CD4-positive, alpha-beta T cell (primary cell): ENCODE data around the gene TUBA3E. TPM values are rescaled to one million over a fixed set of nuclear protein-coding genes. Genes with fewer than 3 reads are reported as not detected.
"Not testable (repeated sequence)": the region's sequence is repeated elsewhere in the genome, so short reads cannot be mapped to it uniquely, and the experiment has no call there.

Experiments
- ATAC-seq: fragments of 200-7000 bp; cut with Tn5 transposase; one replicate; pipeline ENCODE4 v1.10.0; 2022; ENCODE audit warnings: mild to moderate bottlenecking; ENCODE audit not compliant: poor library complexity
- CTCF ChIA-PET: fragments of 350-600 bp; sonication (Branson Sonifier 250); formaldehyde crosslinking; loops from one replicate; lab custom pipeline; 2021; ENCODE audit warnings: antibody characterized with exemption, inconsistent platforms; lab: Charles Lee
- POLR2A ChIA-PET: fragments of 350-600 bp; sonication (Branson Sonifier 250); formaldehyde crosslinking; loops from one replicate; lab custom pipeline; 2021; ENCODE audit warnings: antibody characterized with exemption, inconsistent platforms; lab: Charles Lee
- DNase-seq, 14 experiments: peaks; one replicate each; pipeline ENCODE4 v3.0.0-alpha.2; 2013 to 2020; ENCODE audit warnings: mixed read lengths in 2 of 14
- H3K27ac ChIP-seq, 2 donors: one replicate each; pipeline versions ENCODE4 v1.5.1 to v1.7.0; 2013; ENCODE audit warnings: low read length in 2 of 2, low read depth in 1 of 2, mild to moderate bottlenecking in 1 of 2
- H3K27me3 ChIP-seq, 2 experiments: 1 replicate in 1 of 2; 2 replicates in 1 of 2; pipeline versions ENCODE4 v1.6.1 to v1.7.0; 2013; ENCODE audit warnings: low read length in 2 of 2, control low read depth in 1 of 2, mild to moderate bottlenecking in 1 of 2, moderate library complexity in 1 of 2; ENCODE audit not compliant: insufficient read depth in 2 of 2, control insufficient read depth in 1 of 2
- H3K36me3 ChIP-seq: one replicate; pipeline ENCODE4 v1.6.1; 2013; ENCODE audit warnings: low read length, control low read depth; ENCODE audit not compliant: insufficient read depth
- H3K4me1 ChIP-seq: one replicate; pipeline ENCODE4 v1.6.1; 2013; ENCODE audit warnings: low read length, control low read depth; ENCODE audit not compliant: insufficient read depth
- H3K4me3 ChIP-seq: one replicate; pipeline ENCODE4 v1.5.1; 2013; ENCODE audit warnings: mild to moderate bottlenecking, low read length, moderate library complexity
- H3K9me3 ChIP-seq, 2 experiments: 1 replicate in 1 of 2; 2 replicates in 1 of 2; pipeline versions ENCODE4 v1.6.1 to v1.7.0; 2013; ENCODE audit warnings: low read length in 2 of 2, mild to moderate bottlenecking in 2 of 2, control low read depth in 1 of 2, moderate library complexity in 1 of 2; ENCODE audit not compliant: control insufficient read depth in 1 of 2, insufficient read depth in 1 of 2
- H3K27ac Mint-ChIP-seq: one replicate; pipeline ENCODE4 v1.8.0; 2020; ENCODE audit warnings: mixed read lengths
- H3K27me3 Mint-ChIP-seq: one replicate; pipeline ENCODE4 v1.8.0; 2021; ENCODE audit warnings: mixed read lengths
- H3K36me3 Mint-ChIP-seq: one replicate; pipeline ENCODE4 v1.8.0; 2021; ENCODE audit warnings: low read depth, mixed read lengths
- H3K4me1 Mint-ChIP-seq: one replicate; pipeline ENCODE4 v1.8.0; 2021; ENCODE audit warnings: low read depth, mixed read lengths
- H3K4me3 Mint-ChIP-seq: one replicate; pipeline ENCODE4 v1.8.0; 2020; ENCODE audit warnings: mild to moderate bottlenecking, mixed read lengths
- H3K9me3 Mint-ChIP-seq: one replicate; pipeline ENCODE4 v1.8.0; 2020; ENCODE audit warnings: mixed read lengths
- CTCF ChIP-seq: fragments of 200-600 bp; IDR thresholded peaks from one replicate; pipeline ENCODE4 v1.8.0; 2022; ENCODE audit warnings: antibody characterized with exemption, mild to moderate bottlenecking
- intact Hi-C, 2 experiments: fragments of 100-400 bp; cut with DNase I in 1 of 2; cut with micrococcal nuclease in 1 of 2; formaldehyde crosslinking; loops; one replicate each; pipeline versions ENCODE4 v1.15.1 to v1.9.0; 2023 to 2025; cut with DNase I, micrococcal nuclease
- total RNA-seq, 174 experiments: library from RNA in 2 of 174; stranded (reverse) in 2 of 174; gene quantifications; one replicate each; pipeline ENCODE4 v1.2.3 and lab custom pipeline; 2021 to 2026

TUBA3E gene
- total RNA-seq, 2 experiments from 2014 or later: not detected

- H3K9me3 Mint-ChIP-seq: no peaks in the 10 kb centered on the region
- TF ChIP-seq CTCF: no peak
- no peaks in the 10 kb centered on the region for H3K4me1 Mint-ChIP-seq
- POLR2A ChIA-PET: no interaction called here
- no peak overlapping the region for H3K27ac Mint-ChIP-seq
- H3K4me3 ChIP-seq: no peak overlapping the region
- no peaks in the 10 kb centered on the region for H3K9me3 ChIP-seq
- no peaks in the 10 kb centered on the region for H3K27me3 ChIP-seq
- H3K27ac ChIP-seq: no peak overlapping the region
- CTCF ChIA-PET: no interaction called here
- H3K27me3 Mint-ChIP-seq: no peaks in the 10 kb centered on the region
- H3K4me1 ChIP-seq: no peaks in the 10 kb centered on the region
- peaks cover 76% of the 10 kb centered on the region for H3K36me3 Mint-ChIP-seq
- intact Hi-C loops: no loop called here
- H3K4me3 Mint-ChIP-seq: no peak overlapping the region
- H3K36me3 ChIP-seq: peaks cover 53% of the 10 kb centered on the region
- ATAC-seq (no peak), DNase-seq (no peak)
These were observed 35.3 kb downstream of the TUBA3E start for GRCh38 chr2:130162968-130163367.

- H3K9me3 Mint-ChIP-seq, DNase-seq, ATAC-seq, H3K4me3 ChIP-seq, H3K4me3 Mint-ChIP-seq, H3K27me3 Mint-ChIP-seq, H3K4me1 Mint-ChIP-seq, POLR2A ChIA-PET, H3K27ac Mint-ChIP-seq, H3K27ac ChIP-seq, CTCF ChIA-PET, H3K4me1 ChIP-seq, H3K27me3 ChIP-seq, H3K9me3 ChIP-seq, intact Hi-C loops: not testable (repeated sequence)
- peaks cover 52% of the 10 kb centered on the region for H3K36me3 ChIP-seq
- peaks cover 75% of the 10 kb centered on the region for H3K36me3 Mint-ChIP-seq
These were observed 35.8 kb downstream of the TUBA3E start for GRCh38 chr2:130162486-130162885.

- POLR2A ChIA-PET, H3K27ac ChIP-seq, H3K27me3 ChIP-seq, H3K4me3 Mint-ChIP-seq, H3K27me3 Mint-ChIP-seq, intact Hi-C loops, H3K4me3 ChIP-seq, H3K9me3 ChIP-seq, H3K4me1 ChIP-seq, CTCF ChIA-PET, DNase-seq, H3K9me3 Mint-ChIP-seq, H3K4me1 Mint-ChIP-seq, ATAC-seq, H3K27ac Mint-ChIP-seq: not testable (repeated sequence)
- peaks cover 69% of the 10 kb centered on the region for H3K36me3 Mint-ChIP-seq
- peaks cover 39% of the 10 kb centered on the region for H3K36me3 ChIP-seq
These were observed 37.2 kb downstream of the TUBA3E start for GRCh38 chr2:130160838-130161705.

DNA sequence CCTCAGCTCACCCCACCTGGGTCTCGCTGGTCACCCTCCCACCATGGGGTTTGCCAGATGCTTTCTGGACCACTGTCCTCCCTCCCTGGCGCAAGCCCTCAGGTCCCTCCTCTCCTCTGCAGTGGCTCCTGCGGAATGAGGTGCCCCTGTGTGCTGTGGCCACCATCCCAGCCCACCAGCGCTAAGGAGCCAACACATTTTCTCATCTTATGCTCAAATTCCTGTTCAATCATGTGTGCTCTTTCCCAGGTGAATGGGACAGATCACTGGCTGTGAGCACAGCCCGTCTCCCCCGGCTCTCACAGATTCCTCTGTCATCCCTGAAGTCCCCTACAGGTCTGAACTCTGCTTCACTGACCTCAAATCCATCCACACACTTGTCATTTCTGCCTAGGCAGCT is 38.1 kb downstream of the TUBA3E start:
- Histone ChIP-seq H3K27ac (no peak overlapping the region), H3K9me3 (no peaks in the 10 kb centered on the region), H3K27me3 (no peaks in the 10 kb centered on the region), H3K4me3 (no peak overlapping the region), H3K36me3 (peaks cover 29% of the 10 kb centered on the region), H3K4me1 (no peaks in the 10 kb centered on the region)
- intact Hi-C loops: no loop called here
- Mint-ChIP-seq H3K4me3 (no peak overlapping the region), H3K27me3 (no peaks in the 10 kb centered on the region), H3K27ac (no peak overlapping the region), H3K9me3 (no peaks in the 10 kb centered on the region), H3K36me3 (peaks cover 66% of the 10 kb centered on the region), H3K4me1 (no peaks in the 10 kb centered on the region)
- TF ChIP-seq CTCF: no peak
- DNase-seq (no peak), ATAC-seq (no peak)
- ChIA-PET POLR2A (no interaction called here), CTCF (no interaction called here)

- H3K4me3 Mint-ChIP-seq, H3K27ac ChIP-seq, ATAC-seq, H3K4me1 ChIP-seq, POLR2A ChIA-PET, CTCF ChIA-PET, H3K4me1 Mint-ChIP-seq, H3K27me3 Mint-ChIP-seq, H3K9me3 ChIP-seq, H3K27me3 ChIP-seq, DNase-seq, intact Hi-C loops, H3K9me3 Mint-ChIP-seq, H3K4me3 ChIP-seq, H3K27ac Mint-ChIP-seq: not testable (repeated sequence)
- peaks cover 63% of the 10 kb centered on the region for H3K36me3 Mint-ChIP-seq
- peaks cover 27% of the 10 kb centered on the region for H3K36me3 ChIP-seq
These were observed 38.9 kb downstream of the TUBA3E start for GRCh38 chr2:130159376-130159775.
